Left kidney (tissue), 2 donors: Measurements from ENCODE around the gene BTBD16. TPM values are rescaled to one million over a fixed set of nuclear protein-coding genes. Genes with fewer than 3 reads are reported as not detected.

Source experiments
- DNase-seq: peaks from one replicate; pipeline ENCODE4 v3.0.0-alpha.2; 2013
- polyA plus RNA-seq: library from polyadenylated mRNA; unstranded; fragments of 120-200 nt; gene quantifications from one replicate; pipeline ENCODE4 v1.2.1, GENCODE V29; 2013; ENCODE audit not compliant: insufficient read length

BTBD16 gene
- polyA plus RNA-seq, 1 donor, result 1.4 TPM

DNA sequence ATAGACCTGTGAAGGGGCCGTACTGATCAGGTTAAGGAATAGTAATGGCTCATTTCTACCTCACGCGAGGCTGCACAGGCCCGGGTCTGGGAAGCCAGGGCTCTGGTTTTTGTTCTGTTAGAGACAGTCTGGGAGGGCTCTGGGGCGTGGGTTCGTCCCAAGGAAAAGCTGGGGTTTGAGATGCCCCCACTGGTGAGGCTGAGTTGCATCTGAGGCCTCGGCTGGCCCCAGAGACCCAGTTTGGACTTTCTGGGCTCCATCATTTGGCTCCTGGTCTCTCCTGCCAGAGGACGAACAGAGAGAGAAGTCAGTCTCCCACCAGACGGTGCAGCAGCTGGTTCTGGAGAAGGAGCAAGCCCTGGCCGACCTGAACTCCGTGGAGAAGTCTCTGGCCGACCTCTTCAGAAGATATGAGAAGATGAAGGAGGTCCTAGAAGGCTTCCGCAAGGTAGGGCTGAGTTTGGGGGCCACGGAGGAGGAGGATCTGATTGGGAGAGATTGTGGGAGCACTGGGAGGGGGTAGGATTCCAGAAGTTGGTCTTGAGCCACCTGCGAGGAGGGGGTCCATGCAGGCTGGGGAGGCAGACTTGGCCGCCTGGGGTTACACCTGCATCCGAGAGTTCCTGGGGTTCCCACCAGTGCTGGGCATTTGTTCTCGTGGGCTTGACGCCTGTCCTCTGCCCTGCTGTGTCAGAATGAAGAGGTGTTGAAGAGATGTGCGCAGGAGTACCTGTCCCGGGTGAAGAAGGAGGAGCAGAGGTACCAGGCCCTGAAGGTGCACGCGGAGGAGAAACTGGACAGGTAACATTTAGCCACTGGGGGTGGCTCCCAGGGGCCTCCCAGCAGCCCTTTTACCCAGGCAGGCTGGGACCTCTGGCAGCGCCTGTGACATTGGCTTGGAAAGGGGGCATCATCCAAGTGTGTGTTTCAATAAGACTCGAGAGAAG lies 22.5 kb upstream of the BTBD16 start:
- DNase-seq, result no peak

DNA sequence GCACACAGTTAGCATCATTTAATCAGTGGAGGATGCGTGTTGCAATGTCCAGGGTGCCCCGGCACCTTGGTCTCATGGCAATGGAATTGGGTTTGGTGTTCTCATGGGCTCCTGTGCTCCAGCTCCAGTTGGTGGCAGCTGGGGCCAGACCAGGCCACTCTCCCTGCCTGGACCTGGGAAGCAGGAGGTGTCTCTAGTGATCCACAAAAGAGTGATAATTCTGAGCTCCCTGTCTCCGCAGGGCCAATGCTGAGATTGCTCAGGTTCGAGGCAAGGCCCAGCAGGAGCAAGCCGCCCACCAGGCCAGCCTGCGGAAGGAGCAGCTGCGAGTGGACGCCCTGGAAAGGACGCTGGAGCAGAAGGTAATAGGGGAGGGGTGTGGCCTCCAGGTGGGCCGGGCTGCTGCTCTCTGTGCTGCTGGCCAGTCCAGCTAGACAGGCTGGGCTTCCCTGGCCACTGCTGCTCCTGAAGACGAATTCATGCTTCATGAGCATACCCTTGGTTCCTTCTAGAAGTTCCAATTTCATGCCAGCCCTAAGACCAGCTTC lies 21.7 kb upstream of the BTBD16 start:
- DNase-seq, result no peak

GRCh38 chr10:122249991-122250750 lies 20.9 kb upstream of the BTBD16 start:
- DNase-seq, result no peak

DNA sequence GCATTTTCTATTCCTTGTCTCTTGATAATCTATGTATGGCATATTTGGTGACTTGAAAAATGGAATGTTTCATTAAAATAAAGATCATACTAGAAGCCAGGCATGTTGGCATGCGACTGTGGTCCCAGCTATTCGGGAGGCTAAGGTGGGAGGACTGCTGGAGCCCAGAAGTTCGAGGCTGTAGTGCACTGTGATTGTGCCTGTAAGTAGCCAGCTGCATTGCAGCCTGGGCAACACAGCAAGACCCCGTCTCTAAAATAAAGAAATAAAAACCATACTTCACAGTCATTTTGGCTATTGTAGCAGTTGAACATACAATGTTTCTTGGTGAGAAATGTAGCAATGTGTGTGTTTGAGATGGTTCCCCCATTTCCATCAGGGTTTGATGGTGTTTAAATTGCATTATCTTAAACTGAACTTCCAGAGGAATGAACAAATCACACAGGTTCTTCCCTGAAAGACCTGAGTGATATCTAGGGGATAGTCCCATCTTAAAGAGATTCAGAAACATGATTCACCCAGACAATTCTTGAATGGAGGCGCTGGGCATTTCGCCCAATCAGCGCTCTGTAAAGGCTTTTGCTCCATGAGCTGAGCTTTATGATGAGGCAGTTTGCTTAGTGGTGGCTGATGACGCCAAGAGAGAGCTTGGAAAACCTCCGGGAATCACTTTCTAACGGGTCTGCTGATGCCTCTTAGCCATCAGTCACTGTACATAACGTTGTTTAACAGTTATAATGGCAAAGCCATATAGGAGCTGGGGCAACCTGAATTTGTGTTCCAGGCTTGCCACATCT lies 19.4 kb upstream of the BTBD16 start:
- no peak for DNase-seq

DNA sequence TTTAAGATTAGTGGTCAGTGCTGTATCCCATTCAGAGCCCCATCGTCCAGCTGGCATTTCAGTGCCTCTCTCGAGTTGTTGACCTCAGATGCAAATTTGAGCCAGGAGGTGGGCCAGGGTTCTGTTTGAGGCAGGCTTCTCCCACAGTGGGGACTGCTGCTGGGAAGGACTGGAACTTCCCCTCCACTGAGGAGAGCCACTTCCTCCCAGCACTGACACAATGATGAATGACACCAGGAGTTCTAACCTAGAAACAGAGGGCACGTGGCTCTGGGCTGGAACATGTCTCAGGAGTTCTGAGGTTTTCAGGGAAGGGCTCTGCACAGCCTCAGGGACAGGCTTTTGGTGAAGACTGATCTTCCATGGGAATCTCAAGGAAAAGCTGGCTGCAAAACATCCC lies 18.3 kb upstream of the BTBD16 start:
- no peak for DNase-seq

DNA sequence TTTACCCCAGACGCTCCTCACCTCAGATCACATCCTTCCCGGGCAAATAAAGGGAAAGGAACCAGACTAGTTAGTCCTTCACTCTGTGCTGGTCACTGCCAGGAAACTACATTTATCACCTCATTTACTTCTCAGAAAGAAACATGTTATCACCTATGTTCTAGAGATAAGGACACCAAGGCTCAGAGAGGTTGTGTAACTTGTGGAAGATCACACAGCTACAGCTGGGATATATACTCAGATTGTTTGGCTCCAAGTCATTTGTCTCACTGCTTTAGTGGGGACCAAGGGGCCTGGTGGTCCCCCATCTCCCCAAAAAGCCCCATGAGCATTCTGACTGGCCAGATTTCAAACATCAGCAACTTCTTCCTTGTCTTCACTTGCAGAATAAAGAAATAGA lies 17.5 kb upstream of the BTBD16 start:
- no peak for DNase-seq

DNA sequence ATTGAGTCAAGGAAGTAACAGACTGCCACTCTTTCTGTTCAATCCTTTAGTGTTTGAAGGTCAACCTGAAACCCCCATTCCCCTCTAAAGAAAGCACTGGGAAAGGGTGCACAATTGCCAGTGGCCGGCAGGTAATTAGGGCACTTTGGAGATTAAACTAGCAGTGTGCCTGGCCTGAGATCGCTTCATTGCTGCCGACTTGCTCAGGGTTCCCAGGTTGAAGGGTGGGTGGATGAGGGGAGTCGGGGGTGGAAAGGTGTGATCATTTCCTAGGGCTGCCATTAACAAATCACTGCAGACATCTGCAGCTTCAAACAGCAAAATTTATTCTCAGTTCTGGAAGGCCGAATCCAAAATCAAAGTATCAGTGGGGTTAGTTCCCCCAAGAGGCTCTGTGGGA lies 16.3 kb upstream of the BTBD16 start:
- no peak for DNase-seq

- DNase-seq, result no peak
Observed at GRCh38 chr10:122255509-122256301, 15.4 kb upstream of the BTBD16 start.

DNA sequence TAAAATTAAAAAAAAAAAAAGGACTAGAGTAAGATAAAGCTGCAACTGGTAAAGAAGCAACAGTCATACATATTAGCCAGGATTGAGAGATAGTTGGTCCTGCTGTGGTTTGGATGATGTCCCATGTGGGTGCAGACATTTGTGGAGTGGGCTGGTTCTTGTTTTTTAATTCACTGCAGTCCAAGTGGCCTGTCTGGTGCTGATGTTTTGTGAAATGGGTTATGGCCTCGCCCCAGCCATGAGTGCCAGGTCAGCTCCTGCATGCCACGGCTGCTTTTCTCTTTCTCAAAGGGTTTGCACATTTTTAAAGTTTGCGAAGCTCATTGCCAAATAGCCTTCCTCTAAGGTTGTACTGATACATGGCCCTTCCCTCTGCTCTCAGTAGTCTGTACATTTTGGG lies 14.1 kb upstream of the BTBD16 start:
- no peak for DNase-seq

GRCh38 chr10:122258136-122259074 lies 12.7 kb upstream of the BTBD16 start:
- DNase-seq, result no peak

GRCh38 chr10:122259075-122259466 lies 12.0 kb upstream of the BTBD16 start:
- no peak for DNase-seq

GRCh38 chr10:122261584-122261983 lies 9.5 kb upstream of the BTBD16 start:
- DNase-seq, result no peak

- DNase-seq, result no peak
Observed at GRCh38 chr10:122263971-122264370, 7.1 kb upstream of the BTBD16 start.

- DNase-seq, result no peak
Observed at GRCh38 chr10:122264436-122264835, 6.7 kb upstream of the BTBD16 start.

DNA sequence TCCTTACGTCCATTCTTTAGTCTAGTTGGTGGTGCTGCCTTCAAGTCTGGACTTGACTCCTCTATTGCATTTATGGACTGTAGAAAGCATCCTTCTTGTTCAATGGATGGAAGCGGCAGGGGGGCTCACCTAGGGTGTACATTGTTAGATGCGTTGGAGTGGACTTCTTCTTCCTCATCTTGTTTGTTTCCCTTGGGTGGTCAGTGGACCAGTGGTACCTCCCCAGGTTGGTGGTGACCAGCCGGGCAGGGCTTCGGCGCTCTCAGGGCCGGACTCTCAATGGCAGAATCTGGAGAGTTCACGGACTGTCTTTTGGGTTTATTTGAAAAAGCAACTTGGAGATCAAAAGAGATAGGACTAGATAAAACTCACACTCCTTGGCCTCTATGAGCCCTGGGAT lies 6.2 kb upstream of the BTBD16 start:
- DNase-seq, result no peak

GRCh38 chr10:122265896-122266295 lies 5.2 kb upstream of the BTBD16 start:
- DNase-seq, result no peak

DNA sequence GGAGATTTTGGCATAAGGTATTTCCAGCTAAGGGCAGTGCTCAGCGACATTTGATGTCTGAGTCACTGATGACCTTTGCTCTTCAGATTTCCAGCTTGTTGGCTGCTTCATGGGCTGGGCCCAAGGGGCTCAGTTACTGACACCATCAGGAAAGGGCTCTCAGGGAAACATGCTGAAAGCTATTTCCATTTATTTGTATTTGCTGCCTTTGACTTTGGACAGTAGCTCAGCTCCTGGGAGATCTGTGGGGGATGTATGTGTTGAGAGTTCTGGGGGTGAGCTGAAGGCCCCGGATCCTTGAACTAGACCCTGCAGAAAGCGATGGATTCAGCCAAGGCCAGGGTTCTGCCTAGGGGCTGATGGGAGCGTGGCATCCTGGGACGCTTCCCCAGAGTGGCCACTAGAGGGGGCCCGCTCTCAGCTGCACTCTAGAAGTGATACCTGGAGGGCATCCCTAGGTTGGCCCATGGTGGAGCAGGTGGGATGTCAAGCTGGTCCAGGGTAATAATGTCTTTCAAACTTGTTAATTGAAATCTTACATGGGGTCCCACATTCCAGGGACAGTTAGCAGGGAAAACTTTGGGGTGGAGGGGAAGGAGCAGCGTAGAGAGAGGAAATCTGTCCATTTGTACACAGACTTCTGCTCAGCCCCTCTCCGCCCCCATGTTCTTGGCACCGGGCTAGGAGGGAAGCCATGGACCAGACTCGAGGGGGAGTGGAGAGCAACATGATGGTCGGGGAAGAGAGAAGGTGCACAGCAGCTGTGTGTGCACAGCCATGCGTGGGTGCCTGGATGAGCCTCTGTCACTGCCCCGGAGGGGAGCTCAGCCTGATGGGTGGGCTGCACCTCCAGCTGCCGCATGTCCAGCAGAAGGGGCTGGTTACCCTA lies 3.0 kb upstream of the BTBD16 start:
- DNase-seq, result no peak

- no peak for DNase-seq
Observed at GRCh38 chr10:122269059-122269687, 1.9 kb upstream of the BTBD16 start.
